Ovary (tissue), 9 donors: ENCODE results near the gene CIITA. TPM values are rescaled to one million over a fixed set of nuclear protein-coding genes. Genes with fewer than 3 reads are reported as not detected.

Experiments
- DNase-seq, 5 donors: peaks; one replicate each; pipeline ENCODE4 v3.0.0-alpha.2; 2019 to 2020
- H3K27ac ChIP-seq, 2 donors: fragments of 200-600 bp; one replicate each; pipeline versions ENCODE4 v1.5.1 to v1.8.0; 2019 to 2022
- H3K27me3 ChIP-seq: fragments of 200-600 bp; one replicate; pipeline ENCODE4 v1.8.0; 2022
- H3K36me3 ChIP-seq: fragments of 200-600 bp; sonication (generic); one replicate; pipeline ENCODE4 v1.5.1; 2019
- H3K4me1 ChIP-seq: one replicate; pipeline ENCODE4 v1.8.1; 2013; ENCODE audit warnings: mild to moderate bottlenecking, moderate library complexity; ENCODE audit not compliant: insufficient read depth
- H3K4me3 ChIP-seq: fragments of 200-600 bp; sonication (generic); one replicate; pipeline ENCODE4 v1.5.1; 2017
- H3K9me3 ChIP-seq, 2 donors: fragments of 200-600 bp in 1 of 2; sonication (generic) in 1 of 2; one replicate each; pipeline versions ENCODE4 v1.5.1 to v1.8.1; 2013 to 2019; ENCODE audit warnings: mild to moderate bottlenecking in 1 of 2, moderate library complexity in 1 of 2
- CTCF ChIP-seq, 3 donors: fragments of 450-650 bp in 2 of 3; fragments of 200-600 bp in 1 of 3; IDR thresholded peaks; one replicate each; pipeline versions ENCODE4 v1.5.1 to v1.8.0; 2016 to 2022; ENCODE audit warnings: antibody characterized with exemption in 3 of 3, mild to moderate bottlenecking in 1 of 3
- EP300 ChIP-seq: sonication (generic); formaldehyde crosslinking; IDR thresholded peaks from one replicate; pipeline ENCODE4 v1.6.1; 2017; ENCODE audit warnings: antibody characterized with exemption
- POLR2A ChIP-seq: fragments of 450-650 bp; IDR thresholded peaks from one replicate; pipeline ENCODE4 v1.6.1; 2017; ENCODE audit warnings: antibody characterized with exemption, mild to moderate bottlenecking, moderate library complexity
- WGBS, 3 donors: extraction: QIAGEN DNeasy Blood & Tissue Kit in 1 of 3; methylation state at CpG; one replicate each; pipeline versions ENCODE4 v1.1.5 to v1.1.7; 2013 to 2017; 5-methylcytosine and 5-hydroxymethylcytosine counted together
- intact Hi-C, 4 donors: fragments of 100-400 bp; cut with DNase I; formaldehyde crosslinking; loops; one replicate each; pipeline versions ENCODE4 v1.11.0 to v1.15.1; 2022 to 2023
- polyA plus RNA-seq, 2 donors: library from polyadenylated mRNA; stranded (reverse); fragments of 200-250 nt in 1 of 2; fragments of 350-450 nt in 1 of 2; fragmentation: Illumina TruSeq in 1 of 2; extraction: RNeasy Lipid Tissue Mini Kit (QIAGEN cat#74804) in 1 of 2; gene quantifications; one replicate each; pipeline ENCODE4 v1.2.3, GENCODE V29; 2013 to 2014
- total RNA-seq, 7 donors: library from RNA; depleted of rRNA in 2 of 7; stranded (reverse); fragments of >200 nt in 2 of 7; fragmentation: NEBNext Ultra II Directional in 3 of 7; extraction: Animal tissue kit (Norgen Biotek cat#: 25700) in 3 of 7; gene quantifications; one replicate each; pipeline versions ENCODE4 v1.1.0 to v1.2.4, GENCODE V29; 2016 to 2023
- donor health status: DM: no; HTN: no; CAD: no; lungs with moderate emphysema.
- donor health status: DM: no; HTN: no; CAD: no.
- donor health status: Bipolar disorder and iron deficiency.
- donor health status: DM: yes; HTN: yes; CAD: no.
- donor health status: DM: no; HTN: no; CAD: no.
- donor health status: DM: yes; HTN: yes; CAD: no.

The CIITA gene
- total and polyA plus RNA-seq, 9 donors: 2.9 to 19.9 (median 7.2) TPM

DNA sequence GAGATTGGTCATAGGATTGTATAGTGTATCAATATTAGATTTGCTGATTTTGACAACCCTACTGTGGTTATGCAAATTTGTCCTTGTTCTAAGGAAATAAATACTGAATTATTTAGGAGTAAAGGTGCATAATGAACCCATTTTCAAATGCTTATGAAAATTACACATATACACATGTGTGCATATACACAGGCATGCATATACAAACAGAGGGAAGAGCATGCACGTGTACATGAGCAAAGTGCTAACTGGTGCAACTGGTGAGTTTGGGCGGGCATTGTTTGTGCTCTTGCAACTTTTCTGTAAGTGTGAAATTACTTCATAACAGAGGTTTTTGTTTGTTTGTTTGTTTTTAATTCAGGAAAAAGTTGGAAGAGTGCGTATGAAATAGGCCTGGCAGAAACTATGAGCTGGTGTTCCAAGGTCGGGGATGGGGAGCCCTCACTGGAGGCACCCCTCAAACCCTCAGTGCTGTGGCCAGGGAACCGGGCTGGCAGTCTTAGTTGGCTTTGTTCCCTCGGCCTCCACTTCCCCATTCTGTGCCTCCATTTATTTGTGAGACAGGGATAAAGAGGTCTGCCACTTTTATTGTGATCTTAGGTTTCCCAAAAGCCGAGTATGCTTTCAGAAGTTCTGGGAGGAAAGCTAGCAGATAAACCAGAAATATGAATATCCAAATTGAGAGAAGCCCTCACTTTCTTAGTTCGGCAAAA is 59.4 kb downstream of the CIITA start:
- no peak overlapping the region for H3K27ac ChIP-seq
- WGBS, 3 donors: 53 to 61% (median 57%) methylated on average over 8 of the region's 8 CpGs
- no peaks in the 10 kb centered on the region for H3K27me3 ChIP-seq
- peaks cover 19% of the 10 kb centered on the region for H3K4me1 ChIP-seq
- no peaks in the 10 kb centered on the region for H3K9me3 ChIP-seq
- H3K36me3 ChIP-seq: no peaks in the 10 kb centered on the region
- no peak overlapping the region for H3K4me3 ChIP-seq
- intact Hi-C loops: loop anchor here in 1 of 4 donors (10.0 kb wide), 1 partner anchor 182 kb away; no protein-coding TSS in a partner anchor
- no peak for DNase-seq
- TF ChIP-seq POLR2A: no peak

- H3K4me3 ChIP-seq: no peak overlapping the region
- TF ChIP-seq EP300: no peak
- no peak for TF ChIP-seq CTCF (IDR thresholded peaks at IDR 0.05)
- no peak for TF ChIP-seq POLR2A
- no peaks in the 10 kb centered on the region for H3K9me3 ChIP-seq
- no peak for DNase-seq
- H3K27ac ChIP-seq: peak overlapping the region in 1 of 2 donors; percentile 0
- peaks cover 19% of the 10 kb centered on the region for H3K4me1 ChIP-seq
- H3K36me3 ChIP-seq: no peaks in the 10 kb centered on the region
- no peaks in the 10 kb centered on the region for H3K27me3 ChIP-seq
- intact Hi-C loops: loop anchor here in 1 of 4 donors (10.0 kb wide), 1 partner anchor 182 kb away; no protein-coding TSS in a partner anchor
- WGBS, 3 donors: 27 to 40% (median 31%) methylated on average over 11 of the region's 11 CpGs
Measured at GRCh38 chr16:10937068-10937859, 60.3 kb downstream of the CIITA start.

DNA sequence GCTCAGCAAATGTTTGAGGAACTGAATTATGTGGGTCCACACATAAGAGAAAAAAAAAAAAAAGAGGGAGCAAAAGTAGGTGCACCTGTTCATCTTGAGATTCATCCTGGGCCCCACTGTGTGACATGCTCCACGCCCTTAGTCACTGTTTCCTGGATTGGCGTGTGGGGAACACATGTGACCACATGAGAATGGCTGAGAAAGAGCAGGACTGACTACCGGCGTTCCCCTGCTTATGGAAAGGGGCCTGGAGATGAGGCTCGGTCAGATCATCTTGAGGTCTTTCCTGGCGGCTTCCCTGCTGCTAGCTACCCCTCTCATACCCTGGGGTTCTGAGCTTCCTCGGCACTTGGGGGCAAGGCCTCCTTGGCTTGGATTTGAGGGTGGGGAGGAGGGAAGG is 61.3 kb downstream of the CIITA start:
- 70 to 82% (median 80%) methylated on average over 7 of the region's 7 CpGs for WGBS, 3 donors
- no peak for DNase-seq
- Histone ChIP-seq H3K4me1 (peaks cover 19% of the 10 kb centered on the region), H3K4me3 (no peak overlapping the region), H3K27me3 (no peaks in the 10 kb centered on the region), H3K9me3 (no peaks in the 10 kb centered on the region), H3K27ac (no peak overlapping the region), H3K36me3 (no peaks in the 10 kb centered on the region)
- TF ChIP-seq EP300 (no peak), CTCF (IDR thresholded peaks at IDR 0.05) (no peak), POLR2A (no peak)
- intact Hi-C loops: loop anchor here in 1 of 4 donors (10.0 kb wide), 1 partner anchor 184 kb away; no protein-coding TSS in a partner anchor

GRCh38 chr16:10938796-10939648 is 62.0 kb downstream of the CIITA start:
- DNase-seq: no peak
- peaks cover 21% of the 10 kb centered on the region for H3K4me1 ChIP-seq
- H3K36me3 ChIP-seq: no peaks in the 10 kb centered on the region
- no peak overlapping the region for H3K27ac ChIP-seq
- no peaks in the 10 kb centered on the region for H3K9me3 ChIP-seq
- no peak for TF ChIP-seq CTCF (IDR thresholded peaks at IDR 0.05)
- TF ChIP-seq POLR2A: no peak
- TF ChIP-seq EP300: no peak
- no peak overlapping the region for H3K4me3 ChIP-seq
- intact Hi-C loops: loop anchor here in 1 of 4 donors (10.0 kb wide), 1 partner anchor 184 kb away; no protein-coding TSS in a partner anchor
- 41 to 51% (median 45%) methylated on average over 7 of the region's 7 CpGs for WGBS, 3 donors
- no peaks in the 10 kb centered on the region for H3K27me3 ChIP-seq
